ENCODE results near the gene DCXR. TPM values are rescaled to one million over a fixed set of nuclear protein-coding genes. Genes with fewer than 3 reads are reported as not detected.

The DCXR gene
- total RNA-seq, 6 experiments from 2014 or later, result 73.4 to 100 (median 84.8) TPM

DNA sequence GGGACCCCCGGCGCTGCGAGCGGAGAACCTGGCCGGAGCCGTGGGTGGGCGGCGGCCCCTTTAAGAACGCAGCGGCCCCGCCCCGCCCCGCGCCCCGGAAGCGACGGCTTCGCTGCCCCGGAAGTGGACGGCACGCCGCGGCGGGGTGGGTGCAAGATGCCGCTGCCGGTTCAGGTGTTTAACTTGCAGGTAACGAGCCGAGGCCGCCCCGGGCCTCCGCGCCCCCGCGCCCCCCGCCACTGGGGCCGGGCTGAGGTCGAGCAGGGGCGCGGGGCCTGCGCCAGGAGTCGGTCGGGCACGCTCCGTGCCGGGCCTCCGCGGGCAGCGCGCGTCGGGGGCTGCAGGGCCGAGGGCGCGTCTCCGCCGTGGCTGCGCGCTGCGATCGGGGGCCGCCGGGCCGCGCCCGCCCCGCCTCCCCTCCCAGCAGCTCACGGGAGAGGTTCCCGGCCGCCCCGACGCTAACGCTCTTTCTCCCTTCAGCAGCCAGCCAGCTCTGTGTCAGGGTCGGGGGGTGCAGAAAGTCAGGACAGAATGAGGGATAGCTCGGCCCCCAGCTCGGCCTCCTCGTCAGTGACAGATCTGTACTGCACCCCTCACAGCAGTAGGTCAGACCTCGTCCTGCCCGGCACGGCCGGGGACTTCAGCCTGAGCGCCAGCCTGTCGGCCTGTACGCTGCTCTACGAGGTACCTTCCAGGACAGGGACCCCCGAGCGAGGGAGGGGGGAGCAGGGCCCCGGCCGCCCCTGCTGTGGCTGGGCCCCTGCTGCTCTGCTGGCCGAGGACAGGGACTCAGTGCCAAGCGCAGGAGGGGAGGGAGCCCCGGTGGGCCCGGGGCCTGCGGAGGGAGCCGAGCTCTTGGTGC is 14.5 kb upstream of the DCXR start, which contains the start of the genes GPS1 and RFNG:
TSS of gene GPS1 (plus strand) at position 123 of the 862 bp plus-strand sequence. CDS start at position 157, 34 bp downstream.
TSS of gene RFNG (minus strand) at position 36 of the 862 bp plus-strand sequence. CDS start 45 bp downstream, outside the sequence.
- peak within 1 kb of the TSS; percentile 90 for H3K4me3 Mint-ChIP-seq
- H3K27ac Mint-ChIP-seq, result peak within 1 kb of the TSS; percentile 77
- no peak for DNase-seq
- no peaks in the 10 kb centered on the region for H3K9me3 Mint-ChIP-seq
- H3K27me3 Mint-ChIP-seq (ENCODE audit: insufficient read depth), result no peaks in the 10 kb centered on the region
- H3K4me1 Mint-ChIP-seq (ENCODE audit: low read depth), result peaks cover 10% of the 10 kb centered on the region; the same call in 1 of the 2 replicates
- TF ChIP-seq, protein P1, sequence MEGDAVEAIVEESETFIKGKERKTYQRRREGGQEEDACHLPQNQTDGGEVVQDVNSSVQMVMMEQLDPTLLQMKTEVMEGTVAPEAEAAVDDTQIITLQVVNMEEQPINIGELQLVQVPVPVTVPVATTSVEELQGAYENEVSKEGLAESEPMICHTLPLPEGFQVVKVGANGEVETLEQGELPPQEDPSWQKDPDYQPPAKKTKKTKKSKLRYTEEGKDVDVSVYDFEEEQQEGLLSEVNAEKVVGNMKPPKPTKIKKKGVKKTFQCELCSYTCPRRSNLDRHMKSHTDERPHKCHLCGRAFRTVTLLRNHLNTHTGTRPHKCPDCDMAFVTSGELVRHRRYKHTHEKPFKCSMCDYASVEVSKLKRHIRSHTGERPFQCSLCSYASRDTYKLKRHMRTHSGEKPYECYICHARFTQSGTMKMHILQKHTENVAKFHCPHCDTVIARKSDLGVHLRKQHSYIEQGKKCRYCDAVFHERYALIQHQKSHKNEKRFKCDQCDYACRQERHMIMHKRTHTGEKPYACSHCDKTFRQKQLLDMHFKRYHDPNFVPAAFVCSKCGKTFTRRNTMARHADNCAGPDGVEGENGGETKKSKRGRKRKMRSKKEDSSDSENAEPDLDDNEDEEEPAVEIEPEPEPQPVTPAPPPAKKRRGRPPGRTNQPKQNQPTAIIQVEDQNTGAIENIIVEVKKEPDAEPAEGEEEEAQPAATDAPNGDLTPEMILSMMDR (IDR thresholded peaks at IDR 0.05), result no peak
- peaks cover 5% of the 10 kb centered on the region; the same call in 1 of the 2 replicates for H3K36me3 Mint-ChIP-seq (ENCODE audit: low read depth)

DNA sequence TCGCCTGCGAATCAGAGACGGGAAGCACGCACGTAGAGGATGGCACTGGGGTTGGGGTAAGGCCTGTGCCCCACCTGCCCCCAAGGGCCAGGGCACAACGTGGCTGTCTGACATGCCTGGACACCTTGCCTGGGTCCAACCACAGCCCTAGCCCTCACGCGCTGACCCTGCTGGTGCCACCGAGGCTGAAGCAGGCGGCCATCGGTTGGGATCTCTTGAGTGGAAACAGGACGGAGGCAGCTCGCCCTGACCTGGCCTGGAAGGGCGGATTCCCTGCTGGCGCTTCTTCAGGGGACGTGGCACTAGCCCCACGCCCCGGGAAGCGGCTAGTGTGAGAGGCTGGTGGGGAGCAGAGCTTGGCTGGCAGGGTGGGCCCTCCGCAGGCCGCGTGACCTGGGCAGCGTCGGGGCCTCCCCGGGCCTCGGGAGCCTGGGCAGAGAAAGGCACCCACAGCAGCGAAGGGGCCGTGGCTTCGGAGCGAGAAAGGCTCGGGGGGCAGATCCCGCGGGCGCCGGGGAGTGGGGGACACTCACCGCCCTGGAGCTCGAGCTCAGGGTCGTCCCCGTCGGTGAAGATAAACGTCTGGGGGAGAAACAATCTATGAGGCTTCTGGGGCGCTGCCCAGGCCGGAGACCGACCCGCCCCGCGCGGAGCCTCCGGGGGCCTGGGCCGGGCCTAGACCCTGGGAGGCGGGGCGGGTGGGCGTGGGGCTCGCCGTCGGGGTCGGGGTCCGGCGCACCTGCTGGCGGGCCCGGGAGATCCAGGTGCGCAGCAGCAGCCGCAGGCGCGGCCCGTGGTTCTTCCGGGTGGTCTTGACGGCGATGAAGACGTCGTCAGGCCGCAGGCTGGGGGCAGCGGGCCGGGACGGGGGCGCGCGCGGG is 13.5 kb upstream of the DCXR start:
- DNase-seq, result no peak
- Mint-ChIP-seq H3K9me3 (no peaks in the 10 kb centered on the region), H3K27ac (peak overlapping the region; percentile 76), H3K27me3 (ENCODE audit: insufficient read depth) (no peaks in the 10 kb centered on the region), H3K4me1 (ENCODE audit: low read depth) (peaks cover 10% of the 10 kb centered on the region; the same call in 1 of the 2 replicates), H3K4me3 (peak overlapping the region; percentile 88), H3K36me3 (ENCODE audit: low read depth) (peaks cover 5% of the 10 kb centered on the region; the same call in 1 of the 2 replicates)
- TF ChIP-seq, protein P1 (IDR thresholded peaks at IDR 0.05), result no peak

DNA sequence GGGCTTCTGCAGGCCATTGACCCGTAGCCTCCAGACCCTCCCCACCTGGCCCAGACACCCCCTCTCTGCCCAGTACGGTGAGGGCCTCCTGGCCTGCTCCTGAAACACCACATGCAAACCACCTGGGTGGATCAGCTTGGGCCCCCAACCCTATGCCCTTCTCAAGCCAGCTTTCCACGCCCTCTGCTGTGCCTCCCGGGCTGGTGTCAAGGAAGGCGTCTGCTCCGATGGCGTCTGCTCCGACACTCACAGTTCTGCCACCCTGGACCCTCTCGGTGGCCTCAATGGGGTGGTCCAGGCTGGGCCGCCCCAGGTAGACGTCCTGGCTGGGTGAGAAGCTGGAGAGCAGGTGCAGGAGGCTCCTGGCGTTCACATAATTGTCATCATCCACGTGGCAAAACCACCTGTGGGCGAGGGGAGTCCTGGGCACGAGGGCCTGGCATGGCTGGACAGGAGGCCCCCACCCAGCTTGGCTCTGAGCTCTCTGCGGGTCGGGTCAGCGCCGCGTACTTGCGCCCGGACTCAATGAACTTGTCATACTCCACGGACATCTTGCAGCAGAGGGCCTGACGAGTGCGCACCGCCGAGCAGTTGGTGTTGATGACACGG is 12.8 kb upstream of the DCXR start:
- no peaks in the 10 kb centered on the region for H3K9me3 Mint-ChIP-seq
- no peaks in the 10 kb centered on the region for H3K27me3 Mint-ChIP-seq (ENCODE audit: insufficient read depth)
- peak overlapping the region; percentile 76 for H3K27ac Mint-ChIP-seq
- H3K4me3 Mint-ChIP-seq, result peak overlapping the region; percentile 88
- no peak for DNase-seq
- peaks cover 10% of the 10 kb centered on the region; the same call in 1 of the 2 replicates for H3K4me1 Mint-ChIP-seq (ENCODE audit: low read depth)
- TF ChIP-seq, protein P1 (IDR thresholded peaks at IDR 0.05), result no peak
- peaks cover 5% of the 10 kb centered on the region; the same call in 1 of the 2 replicates for H3K36me3 Mint-ChIP-seq (ENCODE audit: low read depth)

DNA sequence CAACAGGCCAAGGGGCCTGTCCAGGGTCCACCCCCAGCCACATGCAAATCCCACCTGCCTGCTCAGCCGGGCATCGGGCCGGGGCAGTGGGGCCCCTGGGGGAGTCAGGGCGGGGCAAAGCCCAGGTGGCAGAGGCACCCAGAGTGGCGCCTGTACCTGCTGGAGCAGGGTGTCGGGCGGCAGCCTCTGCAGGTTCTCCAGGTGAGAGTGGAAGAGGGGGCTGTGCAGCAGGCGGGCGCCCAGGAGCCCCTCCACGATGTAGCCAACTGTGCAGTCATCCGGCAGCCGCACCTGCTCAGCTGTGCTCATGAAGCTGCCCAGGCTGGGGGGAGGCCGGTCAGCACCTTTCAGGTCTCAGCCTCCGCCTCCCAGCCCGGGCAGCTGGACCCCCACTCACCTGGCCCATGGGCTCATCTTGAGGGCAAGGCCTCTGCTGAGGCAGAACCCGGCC is 12.0 kb upstream of the DCXR start:
- Mint-ChIP-seq H3K4me3 (no peak overlapping the region), H3K27me3 (ENCODE audit: insufficient read depth) (no peaks in the 10 kb centered on the region), H3K4me1 (ENCODE audit: low read depth) (peaks cover 10% of the 10 kb centered on the region; the same call in 1 of the 2 replicates), H3K27ac (no peak overlapping the region), H3K9me3 (no peaks in the 10 kb centered on the region), H3K36me3 (ENCODE audit: low read depth) (peaks cover 5% of the 10 kb centered on the region; the same call in 1 of the 2 replicates)
- TF ChIP-seq, protein P1 (IDR thresholded peaks at IDR 0.05), result no peak
- no peak for DNase-seq

DNA sequence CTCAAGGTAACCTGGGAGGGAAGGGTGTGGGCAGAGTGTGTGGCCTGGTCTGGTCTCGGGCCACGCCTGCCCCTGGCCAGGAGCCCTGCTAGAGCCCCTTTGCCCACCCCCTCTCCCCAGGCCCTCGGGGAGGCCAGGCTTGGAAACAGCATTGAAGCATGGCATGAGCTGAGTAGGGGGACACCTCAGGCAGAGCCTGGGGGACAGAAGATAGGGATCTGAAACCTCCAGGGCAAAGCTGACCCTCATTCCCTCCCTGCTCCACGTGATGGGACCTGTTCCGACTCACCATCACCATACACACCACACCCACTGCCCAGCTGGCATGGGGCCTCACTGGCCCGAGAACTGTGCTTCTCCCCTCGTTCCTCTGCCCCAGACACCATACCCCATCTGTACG is 11.6 kb upstream of the DCXR start:
- Mint-ChIP-seq H3K4me3 (no peak overlapping the region), H3K36me3 (ENCODE audit: low read depth) (peaks cover 5% of the 10 kb centered on the region; the same call in 1 of the 2 replicates), H3K4me1 (ENCODE audit: low read depth) (peaks cover 10% of the 10 kb centered on the region; the same call in 1 of the 2 replicates), H3K27me3 (ENCODE audit: insufficient read depth) (no peaks in the 10 kb centered on the region), H3K9me3 (no peaks in the 10 kb centered on the region), H3K27ac (no peak overlapping the region)
- no peak for DNase-seq
- TF ChIP-seq, protein P1 (IDR thresholded peaks at IDR 0.05), result no peak
